Omental fat pad (tissue), 4 donors: Measurements from ENCODE around the gene SLC43A3. TPM values are rescaled to one million over a fixed set of nuclear protein-coding genes. Genes with fewer than 3 reads are reported as not detected.
"Not testable (repeated sequence)": the region's sequence is repeated elsewhere in the genome, so short reads cannot be mapped to it uniquely, and the experiment has no call there.

Source experiments
- ATAC-seq: fragments of 150-250 bp; one replicate; pipeline ENCODE4 v1.9.1; 2016; ENCODE audit warnings: mild to moderate bottlenecking, moderate library complexity; ENCODE audit not compliant: low FRiP score
- DNase-seq: peaks from one replicate; pipeline ENCODE4 v3.0.0-alpha.2; 2019; ENCODE audit warnings: low spot score
- CTCF ChIP-seq, 3 donors: fragments of 450-650 bp; IDR thresholded peaks; one replicate each; pipeline ENCODE4 v1.5.1; 2016 to 2017; ENCODE audit warnings: antibody characterized with exemption in 3 of 3, mild to moderate bottlenecking in 3 of 3, moderate library complexity in 2 of 3
- total RNA-seq, 4 donors: library from RNA; depleted of rRNA; stranded (reverse); fragments of >200 nt; gene quantifications; one replicate each; pipeline ENCODE4 v1.1.0, GENCODE V29; 2016

Gene SLC43A3
- total RNA-seq, 4 donors from 2014 or later: 73.3 to 152 (median 112) TPM

DNA sequence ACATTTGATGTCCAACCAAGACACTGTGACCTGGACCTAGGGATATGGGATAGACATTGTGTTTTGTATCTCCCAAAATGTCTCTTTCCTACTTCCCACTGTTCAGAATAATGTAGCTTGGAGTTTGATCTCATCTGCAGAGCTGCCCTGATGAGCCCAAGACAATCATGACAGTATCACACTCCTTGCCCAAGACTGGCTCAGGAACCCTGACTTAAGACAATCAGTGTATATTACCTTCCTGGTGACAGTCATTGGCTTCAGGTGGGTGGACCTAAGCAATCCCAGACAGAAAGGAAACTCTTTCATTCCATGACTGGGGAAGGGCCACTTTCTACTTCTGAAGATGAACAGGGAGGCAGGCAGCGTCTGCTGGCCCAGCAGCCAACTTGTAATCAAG lies 19.1 kb upstream of the SLC43A3 start:
- ATAC-seq (no peak), DNase-seq (no peak)
- no peak for TF ChIP-seq CTCF (IDR thresholded peaks at IDR 0.05)

GRCh38 chr11:57445122-57445394 lies 18.1 kb upstream of the SLC43A3 start:
- ATAC-seq, DNase-seq: not testable (repeated sequence)

- ATAC-seq: no peak
- TF ChIP-seq CTCF (IDR thresholded peaks at IDR 0.05): no peak
- DNase-seq: no peak
Observed at GRCh38 chr11:57444362-57445121, 17.6 kb upstream of the SLC43A3 start.

- no peak for TF ChIP-seq CTCF (IDR thresholded peaks at IDR 0.05)
- DNase-seq (no peak), ATAC-seq (no peak)
Observed at GRCh38 chr11:57440744-57441414, 14.0 kb upstream of the SLC43A3 start.

DNA sequence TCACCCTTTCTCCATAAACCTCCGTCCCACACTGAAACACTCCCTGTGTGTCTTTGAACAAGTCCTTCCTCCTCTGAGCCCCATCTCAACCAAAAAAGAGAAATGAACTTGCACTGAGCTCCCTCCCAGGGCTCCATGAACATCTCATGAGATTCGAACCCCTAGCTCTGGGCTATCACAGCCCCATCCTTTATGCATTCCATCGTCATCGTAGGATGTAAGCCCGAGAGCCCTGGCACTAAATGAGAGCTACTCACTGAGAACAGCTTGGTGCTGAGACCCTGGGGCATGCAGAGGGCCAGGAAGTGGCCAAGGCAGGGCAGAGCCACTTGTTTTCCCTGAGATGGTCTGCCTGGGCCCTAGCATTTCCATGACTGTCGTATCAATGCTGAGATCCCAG lies 12.9 kb upstream of the SLC43A3 start:
- ATAC-seq: no peak
- DNase-seq: no peak
- TF ChIP-seq CTCF (IDR thresholded peaks at IDR 0.05): no peak

DNA sequence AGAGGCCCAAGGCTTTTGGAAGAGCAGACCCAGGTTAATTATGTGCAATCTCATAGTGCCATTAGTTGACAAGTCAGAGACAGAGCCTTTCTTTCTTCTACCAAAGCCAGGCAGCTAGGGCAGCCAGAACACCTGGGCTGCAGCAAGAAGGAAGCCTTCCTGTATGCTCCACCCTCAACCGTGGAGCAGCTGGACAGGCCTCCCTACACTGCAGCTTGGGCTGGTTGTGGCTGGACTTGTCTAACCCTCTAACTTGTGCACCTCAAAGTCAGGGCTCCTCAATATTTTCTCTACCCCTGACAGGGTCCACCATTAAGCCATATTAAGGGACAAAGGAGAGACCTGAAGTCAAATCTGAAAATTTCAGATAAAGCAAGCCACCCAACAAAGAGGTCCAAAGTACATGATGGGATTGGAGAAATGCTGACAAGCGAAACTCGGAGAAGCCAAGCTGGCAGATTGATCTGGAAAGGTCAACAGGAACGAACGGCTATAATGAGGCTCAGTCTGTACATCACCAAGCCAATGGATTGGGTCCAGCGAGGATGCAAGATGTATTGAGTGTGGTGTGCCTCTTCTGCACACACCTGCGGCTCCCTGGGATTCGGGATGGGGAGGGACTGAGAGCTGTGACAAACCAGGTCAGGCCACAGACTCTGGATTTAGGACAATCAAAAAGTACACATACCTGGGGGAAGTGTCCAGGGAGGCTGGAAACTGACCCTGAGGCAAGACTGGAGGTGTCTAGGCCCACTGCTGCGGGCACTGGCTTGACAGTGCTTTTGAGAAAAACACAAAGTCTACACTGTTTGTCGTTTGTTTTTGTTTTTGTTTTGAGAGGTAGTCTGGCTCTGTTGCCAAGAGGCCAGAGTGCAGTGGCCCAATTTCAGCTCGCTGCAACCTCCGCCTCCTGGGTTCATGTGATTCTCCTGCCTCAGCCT lies 11.7 kb upstream of the SLC43A3 start:
- DNase-seq: no peak
- no peak for TF ChIP-seq CTCF (IDR thresholded peaks at IDR 0.05)
- no peak for ATAC-seq

GRCh38 chr11:57436031-57436430 lies 9.1 kb upstream of the SLC43A3 start:
- DNase-seq (no peak), ATAC-seq (no peak)
- TF ChIP-seq CTCF (IDR thresholded peaks at IDR 0.05): no peak
